ENCODE data around the gene SIVA1.

Gene SIVA1

DNA sequence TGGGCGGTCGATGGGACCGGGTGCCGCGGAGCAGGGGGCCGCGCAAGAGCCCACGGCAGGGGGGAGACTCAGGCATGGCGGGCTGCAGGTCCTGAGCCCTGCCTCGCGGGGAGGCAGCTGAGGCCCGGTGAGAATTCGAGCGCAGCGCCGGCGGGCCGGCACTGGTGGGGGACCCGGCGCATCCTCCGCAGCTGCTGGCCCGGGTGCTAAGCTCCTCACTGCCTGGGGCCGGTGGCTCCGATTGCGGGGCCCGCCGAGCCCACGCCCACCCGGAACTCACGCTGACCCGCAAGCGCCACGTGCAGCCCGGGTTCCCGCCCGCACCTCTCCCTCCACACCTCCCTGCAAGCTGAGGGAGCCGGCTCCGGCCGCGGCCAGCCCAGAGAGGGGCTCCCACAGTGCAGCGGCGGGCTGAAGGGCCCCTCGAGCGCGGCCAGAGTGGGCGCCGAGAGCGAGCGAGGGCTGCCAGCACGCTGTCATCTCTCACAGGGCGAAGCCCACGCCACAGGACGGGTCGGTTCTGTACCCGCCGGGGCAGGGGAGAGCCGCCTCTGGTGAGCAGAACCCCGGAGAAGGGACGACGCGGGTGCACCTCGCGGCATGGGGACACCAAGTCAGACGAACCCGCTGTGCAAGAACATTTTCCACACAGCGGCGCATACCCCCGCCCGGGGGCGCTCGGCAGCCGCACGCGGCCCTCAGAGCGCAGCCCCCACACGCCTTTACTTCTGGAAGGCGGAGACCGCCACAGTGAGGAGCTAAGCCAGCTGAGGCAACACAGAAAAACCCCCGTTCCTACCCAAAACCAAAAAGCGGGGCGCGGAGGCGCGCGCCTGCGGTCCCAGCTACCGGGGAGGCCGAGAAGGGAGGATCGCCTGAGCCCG is 1.2 kb upstream of the SIVA1 start:
- no peak for DNase-seq

DNA sequence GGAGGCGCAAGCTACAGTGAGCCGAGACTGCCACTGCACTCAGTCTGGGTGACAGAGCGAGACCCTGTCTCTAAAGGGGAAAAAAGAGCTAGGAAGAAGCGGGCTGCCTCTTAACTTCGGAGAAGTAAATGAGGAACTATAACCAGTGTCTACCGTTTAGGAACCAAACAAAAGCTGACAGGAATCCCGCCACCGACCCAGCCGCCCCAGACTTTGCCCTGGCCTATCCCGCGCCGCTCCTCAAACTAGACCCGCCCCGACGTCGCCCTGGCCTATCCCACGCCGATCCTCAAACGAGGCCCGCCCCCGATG is 568 bp upstream of the SIVA1 start:
- no peak for DNase-seq

DNA sequence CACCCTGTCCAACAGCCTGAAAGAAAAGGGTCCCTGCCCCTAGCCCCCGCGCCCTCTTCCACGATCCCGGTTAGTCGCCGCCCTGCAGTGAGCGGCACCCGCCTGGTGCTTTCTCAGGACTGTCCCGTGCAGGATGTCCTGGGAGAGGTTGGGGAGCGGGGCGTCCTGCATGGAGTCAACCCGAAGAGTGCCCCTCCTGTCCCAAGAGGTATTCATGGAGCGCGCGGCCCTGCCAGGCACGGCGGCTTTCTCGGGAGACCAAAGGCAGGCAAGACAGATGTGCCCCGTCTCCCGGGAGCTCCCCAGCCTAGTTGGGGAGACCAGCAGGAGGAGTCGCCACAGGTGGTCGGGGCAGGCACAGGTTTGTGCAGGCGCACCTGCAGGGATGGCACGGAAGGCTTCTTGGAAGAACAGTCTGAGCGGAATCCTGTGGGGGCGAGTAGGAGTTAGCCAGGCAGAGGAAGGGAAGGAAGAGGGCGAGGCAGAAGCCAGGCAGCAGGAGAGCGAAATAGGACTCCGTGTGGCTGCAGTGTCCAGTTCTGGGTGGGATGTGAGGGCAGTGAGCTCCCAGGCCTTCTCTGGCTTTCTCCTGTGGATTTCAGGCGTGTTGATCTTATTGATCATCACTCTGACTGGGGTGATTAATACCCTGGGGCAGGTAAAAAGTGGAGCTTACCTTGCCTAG is 723 bp downstream of the SIVA1 start:
- DNase-seq: no peak

DNA sequence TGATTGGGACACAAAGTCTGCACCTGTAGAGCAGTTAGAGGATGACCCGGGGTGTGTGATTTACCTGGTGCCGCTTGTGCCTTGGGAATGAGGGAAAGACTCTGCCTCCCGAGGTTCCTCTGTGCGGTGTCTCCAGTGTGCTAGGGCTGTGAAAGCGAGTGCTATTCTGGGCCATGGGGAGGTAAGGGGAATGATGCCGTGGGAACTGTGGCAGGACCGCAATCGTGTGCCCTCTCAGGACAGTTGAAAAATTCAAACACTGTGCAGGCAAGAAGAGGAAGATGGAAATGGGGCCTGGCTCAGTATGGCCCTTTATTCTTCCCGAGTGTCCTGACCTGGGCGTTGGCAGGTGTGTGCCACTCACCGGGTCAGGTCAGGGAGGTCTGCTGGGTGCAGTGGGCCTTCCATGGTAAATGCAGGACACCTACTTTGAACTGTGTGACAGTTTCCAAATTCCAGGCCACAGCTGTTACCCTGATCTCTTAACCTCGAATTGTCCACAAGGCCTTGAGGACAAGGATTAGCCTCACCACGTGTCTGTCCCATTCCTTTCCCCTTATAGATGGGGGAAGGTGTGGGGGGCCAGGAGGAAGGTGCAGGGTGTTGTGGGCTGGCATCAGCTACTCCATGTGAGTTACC is 1.4 kb downstream of the SIVA1 start:
- no peak for DNase-seq

DNA sequence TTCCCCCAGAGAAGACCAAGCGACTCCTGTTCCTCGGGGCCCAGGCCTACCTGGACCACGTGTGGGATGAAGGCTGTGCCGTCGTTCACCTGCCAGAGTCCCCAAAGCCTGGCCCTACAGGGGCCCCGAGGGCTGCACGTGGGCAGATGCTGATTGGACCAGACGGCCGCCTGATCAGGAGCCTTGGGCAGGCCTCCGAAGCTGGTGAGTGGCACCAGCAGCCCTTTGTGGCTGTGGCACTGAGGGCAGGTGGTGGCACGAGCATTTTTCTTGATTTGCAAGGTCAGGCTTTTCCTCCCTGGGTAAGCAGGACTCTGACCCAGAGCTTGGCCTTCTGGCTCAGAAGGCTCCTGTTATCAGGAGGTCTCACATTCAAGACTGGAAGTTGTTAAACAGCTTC is 2.7 kb downstream of the SIVA1 start:
- no peak for DNase-seq

DNA sequence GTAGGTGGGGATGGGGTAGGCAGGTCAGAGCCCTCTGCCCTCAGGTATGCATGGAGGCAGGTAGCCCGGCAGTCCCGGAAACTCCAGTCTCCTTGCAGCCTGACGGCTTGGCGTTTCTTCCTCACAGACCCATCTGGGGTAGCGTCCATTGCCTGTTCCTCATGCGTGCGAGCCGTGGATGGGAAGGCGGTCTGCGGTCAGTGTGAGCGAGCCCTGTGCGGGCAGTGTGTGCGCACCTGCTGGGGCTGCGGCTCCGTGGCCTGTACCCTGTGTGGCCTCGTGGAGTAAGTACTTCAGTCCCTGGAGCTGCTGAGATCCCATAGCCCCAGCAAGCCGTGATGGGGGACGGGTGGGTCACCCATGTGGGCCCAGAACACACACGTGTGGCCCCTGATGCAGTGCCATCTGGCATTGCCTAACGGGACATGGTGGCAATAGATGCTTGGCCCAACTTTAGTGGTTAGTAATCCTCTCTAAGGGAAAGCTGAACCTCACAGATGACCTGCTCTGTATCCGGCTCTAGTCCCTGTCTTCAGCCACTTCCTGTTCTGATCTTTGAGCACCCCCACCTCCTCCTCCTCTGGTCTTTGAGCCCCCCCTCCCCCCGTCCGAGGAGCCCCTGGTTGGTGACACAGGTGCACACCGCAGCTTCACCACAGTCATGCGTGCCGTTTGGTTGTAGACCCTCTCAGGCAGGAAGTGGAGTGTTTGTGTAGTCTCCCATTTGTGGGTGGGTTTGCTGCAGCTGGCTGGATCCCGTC is 3.7 kb downstream of the SIVA1 start:
- DNase-seq: no peak

DNA sequence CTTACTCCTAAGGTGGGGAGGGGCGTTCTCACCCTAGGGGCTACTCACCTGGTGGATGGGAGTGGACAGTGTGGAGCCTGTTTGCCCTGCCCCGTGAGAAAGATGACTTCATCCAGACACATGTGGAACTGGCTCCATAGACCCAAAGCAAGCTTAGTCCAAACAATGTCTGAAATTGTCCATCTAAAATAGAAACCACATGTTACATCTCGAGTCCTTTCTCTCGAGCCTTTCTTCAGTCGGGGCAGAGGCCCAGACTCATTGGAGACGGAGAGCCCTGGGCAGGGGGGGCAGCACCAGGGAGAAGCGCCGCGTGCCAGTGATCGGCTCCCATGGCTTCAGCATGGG is 4.3 kb downstream of the SIVA1 start:
- DNase-seq: no peak

DNA sequence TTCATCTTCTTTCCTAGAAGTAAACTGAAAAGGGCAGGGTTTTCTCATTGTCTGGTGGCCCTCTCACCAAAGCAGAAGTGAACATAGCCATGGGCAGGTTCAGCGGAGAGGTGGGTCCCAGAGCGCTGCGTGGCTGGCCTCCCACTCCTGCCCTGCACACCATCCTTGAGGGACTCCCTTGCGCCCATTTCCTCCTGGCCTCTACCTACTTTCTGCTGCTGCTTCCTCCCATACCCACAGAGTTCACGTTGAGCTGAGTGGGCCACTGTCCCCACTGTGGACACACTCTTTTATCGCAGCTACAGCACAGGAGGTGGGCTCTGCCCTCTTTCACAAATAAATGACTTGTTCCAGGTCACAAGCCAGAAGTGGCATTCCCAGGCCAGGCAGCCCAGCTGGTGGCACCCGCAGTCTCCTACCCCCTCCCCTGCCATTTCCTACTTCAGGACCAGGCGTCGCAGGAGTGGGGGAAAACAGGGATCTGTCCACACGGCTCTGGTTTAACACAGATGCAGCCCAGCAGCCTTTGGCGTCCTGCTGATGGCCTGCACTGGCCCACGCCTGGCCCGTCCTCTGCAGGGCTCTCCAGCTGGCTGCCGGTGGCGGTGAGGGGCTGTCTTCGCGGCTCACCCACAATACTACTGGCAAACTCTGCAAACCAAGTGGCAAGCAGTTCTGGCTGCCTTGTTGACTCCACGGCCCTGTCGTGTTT is 4.9 kb downstream of the SIVA1 start:
- DNase-seq: no peak

DNA sequence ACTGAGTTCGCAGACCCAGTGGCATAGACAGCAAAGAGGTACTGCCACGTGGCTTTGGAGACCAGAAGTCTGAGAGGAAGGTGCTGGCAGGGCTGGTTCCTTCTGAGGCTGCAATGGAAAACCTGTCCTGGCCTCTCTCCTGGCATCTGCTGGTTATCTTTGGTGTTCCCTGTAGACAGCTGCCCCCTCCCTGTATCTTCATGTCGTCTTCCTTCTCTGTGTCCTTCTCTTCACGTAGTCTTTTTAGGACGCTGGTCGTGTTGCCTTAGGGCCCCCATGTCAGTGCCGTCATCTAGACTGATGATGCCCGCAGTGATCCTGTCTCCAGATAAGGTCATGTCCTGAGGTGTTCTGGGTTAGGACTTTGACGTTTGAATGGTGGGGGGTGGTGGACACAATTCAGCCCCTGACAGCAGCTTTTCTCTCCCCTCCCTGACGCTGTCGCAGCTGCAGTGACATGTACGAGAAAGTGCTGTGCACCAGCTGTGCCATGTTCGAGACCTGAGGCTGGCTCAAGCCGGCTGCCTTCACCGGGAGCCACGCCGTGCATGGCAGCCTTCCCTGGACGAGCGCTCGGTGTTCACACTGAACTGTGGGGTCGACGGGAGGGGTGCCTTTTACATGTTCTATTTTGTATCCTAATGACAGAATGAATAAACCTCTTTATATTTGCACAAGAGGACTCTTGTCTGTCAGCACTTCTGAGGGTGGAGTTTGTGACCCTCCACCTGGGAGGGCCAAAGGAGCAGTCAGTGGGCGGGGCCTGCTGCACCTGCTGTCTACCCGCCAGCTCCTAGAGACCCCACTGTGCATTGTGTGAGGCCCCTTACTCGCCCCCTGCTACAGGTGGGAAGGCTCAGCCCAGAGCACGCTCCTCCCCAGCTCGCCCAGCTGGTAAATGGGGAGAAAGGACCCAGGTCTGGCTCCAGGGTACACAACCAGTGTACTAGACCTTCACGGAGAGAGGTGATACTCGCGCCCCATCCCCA is 6.3 kb downstream of the SIVA1 start:
- no peak for DNase-seq

DNA sequence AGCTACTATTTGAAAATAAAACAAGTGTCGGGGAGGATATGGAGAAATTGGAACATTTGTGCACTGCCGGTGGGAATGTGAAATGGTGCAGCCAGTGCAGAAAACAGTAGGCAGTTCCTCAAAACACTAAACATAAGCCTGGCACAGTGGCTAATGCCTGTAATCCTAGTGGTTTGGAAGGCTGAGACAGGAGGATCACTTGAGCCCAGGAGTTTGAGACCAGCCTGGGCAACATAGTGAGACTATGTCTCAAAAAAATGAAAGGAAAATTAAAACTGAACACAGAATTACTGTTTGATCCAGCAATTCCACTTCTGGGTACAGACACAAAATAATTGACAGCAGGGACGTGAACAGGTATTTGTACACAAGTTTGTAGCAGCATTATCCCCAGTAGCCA is 12.6 kb downstream of the SIVA1 start:
- no peak for DNase-seq

DNA sequence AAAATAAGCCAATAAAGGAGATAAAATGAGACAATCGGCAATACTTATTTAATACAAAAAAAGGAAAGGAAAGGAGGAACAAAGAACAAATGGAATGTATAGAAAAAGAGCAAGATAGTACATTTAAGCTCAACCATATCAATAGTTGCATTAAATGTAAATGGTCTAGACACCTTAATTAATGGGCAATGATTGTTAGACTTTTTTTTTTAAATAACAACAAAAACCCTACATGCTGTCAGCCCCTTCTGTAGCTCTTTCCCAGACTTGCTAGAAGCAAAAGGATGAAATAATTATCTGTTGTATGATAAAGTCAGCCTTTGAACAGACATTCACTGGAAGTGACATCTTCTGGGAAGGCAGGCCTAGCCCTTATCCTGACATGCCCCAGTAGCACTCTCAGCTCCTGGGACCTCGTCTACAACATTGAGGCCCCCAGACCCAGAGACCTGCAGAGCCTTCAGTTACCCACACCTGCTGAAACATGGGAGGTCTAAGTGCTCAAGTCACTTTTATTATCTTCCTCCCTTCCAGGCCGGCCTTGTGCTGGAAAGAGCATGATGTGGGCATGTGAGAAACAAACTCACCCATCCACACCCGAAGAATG is 13.4 kb downstream of the SIVA1 start:
- no peak for DNase-seq

DNA sequence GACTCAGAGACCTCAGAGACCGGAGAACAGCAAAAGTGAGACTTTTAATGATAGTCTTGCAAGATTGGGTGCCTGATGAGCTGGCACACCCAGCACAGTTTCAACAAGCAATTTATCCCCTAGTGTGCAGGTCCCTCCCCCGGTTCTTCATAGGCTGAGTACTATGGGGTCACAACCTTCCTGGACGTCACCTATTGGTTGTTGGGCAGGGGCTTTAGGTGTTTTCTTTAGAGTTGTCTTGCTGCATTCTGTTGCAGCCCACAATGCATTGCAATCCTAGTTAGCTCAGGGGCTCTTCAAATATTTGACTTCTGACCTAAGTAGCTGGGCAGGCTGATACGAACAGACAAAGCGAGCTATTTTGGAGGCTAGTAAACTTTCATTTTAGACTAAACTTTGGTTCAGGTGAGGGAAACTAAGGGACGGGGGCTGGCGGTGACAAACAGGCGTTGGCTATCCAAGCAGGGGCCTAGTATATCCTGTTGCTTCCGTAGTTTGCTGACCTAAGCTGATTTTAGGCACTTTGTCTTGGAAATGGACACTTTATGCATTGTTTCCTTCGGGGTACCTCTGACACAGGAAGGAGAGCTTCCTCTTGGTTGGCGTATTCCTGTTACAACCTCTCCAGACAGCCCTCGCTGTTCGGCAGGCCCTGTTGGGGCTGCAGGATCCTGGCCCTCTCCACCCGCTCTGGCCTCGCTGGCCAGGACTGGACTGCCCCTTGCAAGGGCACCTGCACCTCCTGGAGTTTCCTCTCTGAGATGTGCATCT is 14.1 kb downstream of the SIVA1 start:
- no peak for DNase-seq

DNA sequence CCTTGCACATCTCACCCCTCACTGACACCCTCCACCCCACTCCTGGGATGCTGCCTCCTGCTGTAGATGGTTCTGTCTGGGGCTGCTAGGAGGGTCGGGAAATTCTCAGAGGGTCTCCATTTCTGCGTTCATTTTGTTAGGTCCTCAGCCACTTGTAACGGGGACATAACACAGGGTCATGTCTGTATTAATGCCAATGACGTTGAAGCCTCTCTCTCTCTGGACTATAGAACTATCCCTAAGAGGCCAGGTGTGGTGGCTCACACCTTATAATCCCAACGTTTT is 14.6 kb downstream of the SIVA1 start:
- DNase-seq: no peak

DNA sequence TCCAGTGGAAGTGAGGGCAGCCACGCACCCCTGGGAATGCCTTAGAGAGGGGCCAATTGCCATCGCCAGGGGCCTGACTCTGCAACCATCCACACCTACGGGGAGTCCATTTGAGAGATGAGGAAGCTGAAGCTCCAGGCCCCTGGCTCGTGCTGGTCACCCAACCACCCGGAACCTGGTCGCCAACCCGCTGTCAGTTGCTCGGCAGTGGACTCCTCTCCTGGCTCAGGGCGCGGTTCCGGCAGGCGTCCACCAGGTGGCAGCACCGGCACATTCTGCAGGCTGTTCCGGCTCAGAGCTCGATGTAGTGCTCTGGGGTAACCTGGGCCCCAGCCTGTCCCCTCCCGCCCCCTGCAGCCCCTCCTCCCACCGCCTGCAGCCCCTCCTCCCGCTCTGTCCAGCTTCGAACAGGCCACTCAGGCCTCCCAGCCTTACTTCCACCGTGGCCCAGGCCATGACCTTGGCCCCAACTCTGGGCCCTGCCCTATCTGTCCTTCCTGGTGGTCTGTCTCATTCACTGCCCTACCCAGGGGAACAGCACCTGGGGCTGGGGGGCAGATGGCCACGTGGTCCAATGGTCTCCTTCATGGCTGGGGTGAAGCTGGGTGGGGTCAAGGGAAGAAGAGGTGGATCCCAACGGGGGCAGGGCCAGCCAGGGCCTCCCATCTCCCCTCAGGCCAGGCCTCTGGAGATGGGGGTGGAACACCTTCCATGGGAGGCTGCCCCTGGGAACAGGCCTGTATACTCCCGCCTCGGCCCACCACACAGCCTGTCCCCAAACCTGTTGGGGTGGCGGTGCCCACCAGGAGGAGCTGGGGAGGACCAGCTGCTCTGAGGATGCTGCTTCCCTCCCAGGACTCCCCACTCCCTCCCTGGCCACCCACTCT is 15.7 kb downstream of the SIVA1 start:
- DNase-seq: peak; percentile 59

DNA sequence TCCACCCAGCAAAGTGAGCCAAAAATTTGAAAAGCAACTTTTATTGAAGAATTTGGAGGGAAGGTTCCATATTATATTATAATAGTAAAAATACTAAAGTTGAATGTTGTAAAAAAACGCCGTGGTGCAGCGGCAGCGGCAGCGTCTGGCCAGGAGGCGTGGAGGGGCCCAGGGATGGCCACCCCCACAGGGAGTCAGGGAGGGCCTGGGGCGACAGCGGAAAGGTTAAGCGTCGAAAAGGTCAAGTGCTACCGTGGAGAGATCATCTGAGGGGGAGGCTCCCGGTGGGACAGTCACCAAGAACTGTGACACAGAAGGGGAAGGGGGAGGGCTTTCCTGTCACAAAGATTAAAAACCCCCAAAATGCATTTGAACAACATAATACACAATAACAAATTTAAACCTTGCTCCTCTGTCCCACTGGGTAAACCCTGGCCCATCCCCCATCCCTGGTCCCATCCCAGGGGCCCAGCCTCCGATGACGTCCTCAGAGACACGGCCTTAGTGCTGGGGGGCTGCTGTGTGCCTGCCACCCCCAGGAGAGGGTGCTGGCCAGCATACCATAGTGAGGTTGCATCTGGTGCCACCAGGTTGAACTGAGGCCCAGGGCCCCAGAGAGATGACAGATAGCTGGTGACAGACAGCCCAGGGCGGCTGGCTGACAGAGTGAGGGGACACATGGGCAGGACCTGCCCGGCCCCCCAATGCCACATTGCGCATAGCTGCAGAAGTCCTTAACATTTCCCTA is 16.6 kb downstream of the SIVA1 start:
- DNase-seq: no peak

DNA sequence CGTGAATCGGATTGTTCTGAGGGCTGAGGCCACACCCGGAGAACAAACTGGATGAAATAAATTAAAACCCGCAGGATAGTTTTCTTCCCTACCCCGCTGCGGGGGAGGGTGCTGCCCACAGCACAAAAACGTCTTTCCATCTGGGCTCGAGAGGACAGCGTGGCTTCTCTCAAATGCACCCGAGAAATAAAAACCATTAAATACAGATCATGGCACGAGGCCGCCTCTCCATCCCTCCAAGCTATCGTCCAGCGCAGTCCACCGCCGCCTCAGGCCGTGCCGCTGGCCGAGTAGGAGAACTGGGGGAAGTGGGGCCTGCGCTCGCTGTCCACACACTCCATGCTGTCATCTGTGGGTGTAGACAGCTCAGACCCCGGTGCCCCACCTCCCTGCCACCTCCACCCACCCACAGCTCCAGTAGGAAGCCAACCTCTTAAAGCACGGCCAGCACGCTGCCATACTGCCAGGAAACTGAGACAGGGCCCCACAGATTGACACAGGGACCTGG is 17.2 kb downstream of the SIVA1 start:
- no peak for DNase-seq

DNA sequence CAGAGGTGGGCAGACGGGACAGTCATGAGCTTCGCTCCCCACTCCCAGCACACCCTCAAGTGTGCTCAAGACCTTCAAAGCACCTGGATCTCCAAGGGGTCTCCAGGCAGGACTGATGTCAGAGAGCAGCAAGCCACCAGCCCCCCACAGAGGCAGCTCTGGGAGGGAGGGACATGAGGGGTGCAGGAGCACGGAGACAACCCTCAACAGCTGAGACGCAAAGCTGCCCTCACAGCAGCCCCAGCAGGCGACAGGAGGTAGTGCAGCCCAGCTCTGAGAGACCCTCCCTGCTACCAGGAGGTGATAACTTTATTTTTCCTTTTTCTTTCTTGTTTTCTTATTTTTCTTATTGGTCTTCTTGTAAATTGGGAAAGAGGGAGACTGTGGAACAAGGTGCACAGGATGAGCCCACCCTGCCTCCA is 17.9 kb downstream of the SIVA1 start:
- no peak for DNase-seq

DNA sequence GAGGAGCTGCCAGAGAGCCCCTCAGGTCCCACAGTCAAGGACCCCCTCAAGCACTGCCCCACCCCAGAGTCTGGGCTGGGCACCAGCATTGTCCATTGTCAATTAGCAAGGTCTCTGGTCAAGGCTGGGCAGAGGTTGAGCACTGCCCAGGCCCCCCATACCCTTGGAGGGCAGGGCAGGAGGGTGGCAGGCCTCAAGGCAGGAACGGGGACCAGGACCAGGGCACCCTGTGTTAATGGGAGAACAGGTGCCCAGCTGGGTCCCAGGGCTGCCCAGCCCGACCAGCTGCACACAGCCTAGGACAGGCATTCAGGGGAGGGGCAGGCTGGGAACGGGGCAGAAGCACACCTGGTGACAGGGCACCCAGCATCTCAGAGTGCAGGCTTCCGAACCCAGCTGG is 18.4 kb downstream of the SIVA1 start:
- no peak for DNase-seq

Data from NCI-H1092 treated with DMSO at 0.1 percent for 48 hours (cell line).